ENCODE measurements around the gene PTPN14. TPM values are rescaled to one million over a fixed set of nuclear protein-coding genes. Genes with fewer than 3 reads are reported as not detected.

PTPN14 gene
- total and polyA plus RNA-seq, 11 donors, result 8.7 to 52.0 (median 33.5) TPM

DNA sequence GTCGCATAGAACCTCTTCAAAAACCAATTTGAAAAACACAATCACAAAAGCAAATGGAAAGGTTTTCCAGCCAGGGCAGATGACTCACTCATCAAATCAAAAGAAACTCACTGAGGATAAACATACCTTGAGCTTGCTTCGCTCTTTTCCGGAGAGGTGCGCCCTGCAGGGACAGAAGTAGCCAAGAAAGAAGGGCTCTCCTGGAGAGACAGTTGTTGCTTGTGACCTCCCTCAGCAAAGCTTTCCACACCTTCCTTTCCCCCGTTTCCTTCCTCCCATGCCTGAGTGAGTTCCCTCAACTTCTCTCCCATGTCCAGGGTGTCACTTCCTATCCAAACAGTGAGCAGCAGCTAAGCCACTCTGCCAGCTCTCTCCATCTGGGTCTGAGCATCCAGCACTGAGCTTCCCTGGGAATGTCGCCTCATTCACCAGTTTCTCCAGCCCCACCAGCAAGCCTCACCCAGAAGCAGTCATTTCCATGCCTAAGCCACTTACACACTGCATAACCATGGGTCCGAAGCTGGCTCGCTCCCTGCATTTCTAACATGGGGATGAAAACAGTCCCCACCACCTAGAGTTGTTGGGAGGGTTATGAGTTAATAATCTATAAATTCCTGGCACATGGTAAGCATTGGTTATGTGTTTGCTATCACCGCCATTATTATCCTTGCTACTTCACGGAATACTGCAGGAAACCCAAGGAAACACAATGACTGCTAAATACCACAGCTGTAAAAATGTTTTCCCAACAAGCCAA, 75.0 kb downstream of the PTPN14 start:
- 75 to 84% (median 81%) methylated on average over 10 of the region's 10 CpGs for WGBS, 4 donors
- Histone ChIP-seq H3K4me1 (peaks cover 0 to 46% (median 20%) of the 10 kb centered on the region in 12 donors), H3K27me3 (no peaks in the 10 kb centered on the region), H3K4me3 (no peak overlapping the region), H3K36me3 (no peaks in the 10 kb centered on the region), H3K9me3 (no peaks in the 10 kb centered on the region), H3K27ac (peak overlapping the region in 4 of 12 donors; percentile 3 to 28 (median 11))
- ATAC-seq (peak in 3 of 4 donors; percentile 22 to 29 (median 28)), DNase-seq (peak in 1 of 5 donors; percentile 26)
- no peak for TF ChIP-seq POLR2A (IDR thresholded peaks at IDR 0.05)
- TF ChIP-seq, protein P1, sequence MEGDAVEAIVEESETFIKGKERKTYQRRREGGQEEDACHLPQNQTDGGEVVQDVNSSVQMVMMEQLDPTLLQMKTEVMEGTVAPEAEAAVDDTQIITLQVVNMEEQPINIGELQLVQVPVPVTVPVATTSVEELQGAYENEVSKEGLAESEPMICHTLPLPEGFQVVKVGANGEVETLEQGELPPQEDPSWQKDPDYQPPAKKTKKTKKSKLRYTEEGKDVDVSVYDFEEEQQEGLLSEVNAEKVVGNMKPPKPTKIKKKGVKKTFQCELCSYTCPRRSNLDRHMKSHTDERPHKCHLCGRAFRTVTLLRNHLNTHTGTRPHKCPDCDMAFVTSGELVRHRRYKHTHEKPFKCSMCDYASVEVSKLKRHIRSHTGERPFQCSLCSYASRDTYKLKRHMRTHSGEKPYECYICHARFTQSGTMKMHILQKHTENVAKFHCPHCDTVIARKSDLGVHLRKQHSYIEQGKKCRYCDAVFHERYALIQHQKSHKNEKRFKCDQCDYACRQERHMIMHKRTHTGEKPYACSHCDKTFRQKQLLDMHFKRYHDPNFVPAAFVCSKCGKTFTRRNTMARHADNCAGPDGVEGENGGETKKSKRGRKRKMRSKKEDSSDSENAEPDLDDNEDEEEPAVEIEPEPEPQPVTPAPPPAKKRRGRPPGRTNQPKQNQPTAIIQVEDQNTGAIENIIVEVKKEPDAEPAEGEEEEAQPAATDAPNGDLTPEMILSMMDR (IDR thresholded peaks at IDR 0.05), result no peak
- intact Hi-C loops (cut with DNase I), result no loop called here

- TF ChIP-seq, protein P1 (IDR thresholded peaks at IDR 0.05), result no peak
- TF ChIP-seq POLR2A (IDR thresholded peaks at IDR 0.05), result no peak
- no peak overlapping the region for H3K4me3 ChIP-seq
- H3K27me3 ChIP-seq, result no peaks in the 10 kb centered on the region
- H3K27ac ChIP-seq, result no peak overlapping the region
- no peak for DNase-seq
- no peak for ATAC-seq
- intact Hi-C loops (cut with DNase I), result no loop called here
- peaks cover 0 to 46% (median 20%) of the 10 kb centered on the region in 12 donors for H3K4me1 ChIP-seq
- 94 to 97% (median 96%) methylated on average over 3 of the region's 3 CpGs for WGBS, 4 donors
- H3K36me3 ChIP-seq, result no peaks in the 10 kb centered on the region
- H3K9me3 ChIP-seq, result no peaks in the 10 kb centered on the region
Observed at GRCh38 chr1:214475746-214476145, 75.7 kb downstream of the PTPN14 start.

DNA sequence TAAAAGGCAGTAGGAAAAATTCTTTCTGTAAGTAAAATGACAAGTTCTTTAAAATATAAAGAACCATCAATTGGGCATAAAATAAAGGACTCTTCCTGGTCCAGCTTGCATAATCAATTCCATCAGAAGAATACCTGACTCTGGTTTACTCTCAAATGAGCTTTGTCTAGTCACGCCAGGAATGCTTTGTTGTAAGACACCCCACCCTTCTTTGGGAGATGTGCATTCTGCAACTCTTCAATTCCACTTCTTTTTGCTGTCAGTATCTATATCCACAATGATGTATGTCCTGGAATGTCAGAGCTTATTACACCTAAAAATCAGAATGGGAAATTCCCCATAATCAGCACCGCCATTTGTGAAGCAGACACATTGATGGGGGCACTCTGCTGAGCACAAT, 76.1 kb downstream of the PTPN14 start:
- intact Hi-C loops (cut with DNase I), result no loop called here
- TF ChIP-seq, protein P1 (IDR thresholded peaks at IDR 0.05), result no peak
- no peak for TF ChIP-seq POLR2A (IDR thresholded peaks at IDR 0.05)

DNA sequence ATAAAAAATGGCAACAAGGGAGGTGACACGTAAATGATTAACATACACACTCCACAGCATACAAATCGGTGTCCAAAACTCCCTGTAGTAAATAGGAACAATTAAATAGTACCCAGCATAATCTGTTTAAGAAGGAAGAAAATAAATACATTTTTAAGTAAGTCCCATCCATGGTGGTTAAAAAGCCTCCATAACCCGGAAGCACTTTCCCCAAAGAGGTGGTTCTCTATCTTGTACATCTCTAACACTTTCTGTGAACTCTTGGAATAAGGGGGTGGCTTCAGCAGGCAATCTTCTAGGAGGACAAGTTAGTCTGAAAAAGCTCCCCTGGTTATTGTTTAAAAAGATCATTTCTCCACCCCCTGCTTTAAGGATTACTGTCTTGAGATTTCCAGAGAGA, 76.9 kb downstream of the PTPN14 start:
- Histone ChIP-seq H3K9me3 (no peaks in the 10 kb centered on the region), H3K36me3 (no peaks in the 10 kb centered on the region), H3K4me3 (no peak overlapping the region), H3K27me3 (no peaks in the 10 kb centered on the region), H3K4me1 (peaks cover 0 to 46% (median 20%) of the 10 kb centered on the region in 12 donors), H3K27ac (no peak overlapping the region)
- DNase-seq (no peak), ATAC-seq (no peak)
- intact Hi-C loops (cut with DNase I), result no loop called here
- no peak for TF ChIP-seq POLR2A (IDR thresholded peaks at IDR 0.05)
- TF ChIP-seq, protein P1 (IDR thresholded peaks at IDR 0.05), result no peak
- 93 to 96% (median 95%) methylated on average over 3 of the region's 3 CpGs for WGBS, 4 donors

More for the DNA sequence above, 76.1 kb downstream of the PTPN14 start:
- DNase-seq (no peak), ATAC-seq (no peak)
- WGBS, 4 donors, result 96 to 100% (median 98%) methylated on average over 2 of the region's 2 CpGs
- no peak overlapping the region for H3K27ac ChIP-seq
- no peak overlapping the region for H3K4me3 ChIP-seq
- H3K4me1 ChIP-seq, result peaks cover 0 to 46% (median 20%) of the 10 kb centered on the region in 12 donors
- no peaks in the 10 kb centered on the region for H3K9me3 ChIP-seq
- no peaks in the 10 kb centered on the region for H3K36me3 ChIP-seq
- H3K27me3 ChIP-seq, result no peaks in the 10 kb centered on the region
